Activated T-cell treated with anti-CD3 and anti-CD28 coated beads, Interleukin-2, amount 50 U/mL, for 4 hours (primary cell): Measurements from ENCODE around the gene STX8. TPM values are rescaled to one million over a fixed set of nuclear protein-coding genes. Genes with fewer than 3 reads are reported as not detected.
"Not testable (repeated sequence)": the region's sequence is repeated elsewhere in the genome, so short reads cannot be mapped to it uniquely, and the experiment has no call there.

ENCODE experiments used
- ATAC-seq, 2 donors: fragments of 200-7000 bp; cut with Tn5 transposase; one replicate each; pipeline ENCODE4 v1.10.0; 2021
- DNase-seq: peaks from one replicate; pipeline ENCODE4 v3.0.0-alpha.2; 2020
- H3K27me3 Mint-ChIP-seq: one replicate; pipeline ENCODE4 v1.8.0; 2021; ENCODE audit warnings: low read depth, mixed read lengths
- H3K36me3 Mint-ChIP-seq: one replicate; pipeline ENCODE4 v1.8.0; 2022; ENCODE audit warnings: mixed read lengths; ENCODE audit not compliant: insufficient read depth
- H3K4me1 Mint-ChIP-seq: one replicate; pipeline ENCODE4 v1.8.0; 2021; ENCODE audit warnings: low read depth, mixed read lengths
- H3K4me3 Mint-ChIP-seq: one replicate; pipeline ENCODE4 v1.8.0; 2021; ENCODE audit warnings: mild to moderate bottlenecking, moderate library complexity, mixed read lengths
- H3K9me3 Mint-ChIP-seq: one replicate; pipeline ENCODE4 v1.8.0; 2021; ENCODE audit warnings: mixed read lengths
- total RNA-seq, 3 donors: library from RNA; stranded (reverse); gene quantifications; one replicate each; pipeline ENCODE4 v1.2.1, GENCODE V29; 2021

The STX8 gene
- total RNA-seq, 3 donors from 2014 or later: 37.5 to 40.7 (median 38.3) TPM

DNA sequence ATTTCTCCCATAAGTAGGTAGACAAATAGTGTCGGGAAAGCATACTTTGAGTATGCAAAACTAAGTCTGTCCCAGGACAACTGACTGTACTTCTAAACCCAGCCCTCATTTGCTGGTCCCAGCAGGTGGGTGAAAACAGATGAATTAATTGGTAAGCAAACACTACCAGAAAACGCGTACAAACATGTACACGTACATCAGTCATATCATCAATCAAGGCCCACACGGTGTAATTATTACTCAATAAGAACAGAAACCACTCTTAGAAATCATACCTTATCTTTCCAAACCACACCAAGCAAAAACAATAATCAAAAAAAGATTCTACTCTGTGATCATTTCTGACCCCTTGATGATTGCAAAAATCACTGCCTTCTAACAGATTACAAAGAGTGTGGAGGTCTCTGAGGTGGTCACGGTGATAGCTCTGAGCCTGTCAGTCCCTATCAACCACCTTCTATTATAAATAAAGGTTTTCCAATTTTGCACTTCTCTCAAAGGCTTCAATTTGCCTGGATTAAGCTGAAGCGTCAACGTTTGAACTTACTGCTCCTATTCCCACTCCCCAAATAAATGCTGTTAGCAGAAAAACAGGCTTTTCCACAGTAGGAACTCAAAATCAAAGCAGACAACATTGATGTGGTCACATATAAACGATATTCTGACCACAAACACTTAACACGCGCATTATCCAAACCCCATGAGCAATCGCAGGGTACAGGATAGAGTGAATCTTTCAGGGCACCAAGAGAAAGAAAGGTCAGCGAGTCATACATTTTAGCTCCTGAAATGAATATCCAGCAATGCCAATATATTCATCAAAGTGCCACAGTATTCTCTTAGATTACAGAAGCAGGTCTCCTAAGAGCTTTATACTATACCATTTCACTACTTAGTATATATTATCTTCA is 211.9 kb downstream of the STX8 start:
- peak; percentile 88 to 89 for ATAC-seq

GRCh38 chr17:9361188-9361955 is 214.2 kb downstream of the STX8 start:
- H3K27me3 Mint-ChIP-seq: no peaks in the 10 kb centered on the region
- peaks cover 8% of the 10 kb centered on the region for H3K4me1 Mint-ChIP-seq
- no peaks in the 10 kb centered on the region for H3K9me3 Mint-ChIP-seq
- ATAC-seq (no peak), DNase-seq (no peak)
- peaks cover 5% of the 10 kb centered on the region for H3K36me3 Mint-ChIP-seq
- H3K4me3 Mint-ChIP-seq: no peak overlapping the region

More for the DNA sequence above, 211.9 kb downstream of the STX8 start:
- H3K36me3 Mint-ChIP-seq: peaks cover 8% of the 10 kb centered on the region
- H3K9me3 Mint-ChIP-seq: no peaks in the 10 kb centered on the region
- no peak overlapping the region for H3K4me3 Mint-ChIP-seq
- peaks cover 8% of the 10 kb centered on the region for H3K4me1 Mint-ChIP-seq
- DNase-seq: no peak
- H3K27me3 Mint-ChIP-seq: no peaks in the 10 kb centered on the region

DNA sequence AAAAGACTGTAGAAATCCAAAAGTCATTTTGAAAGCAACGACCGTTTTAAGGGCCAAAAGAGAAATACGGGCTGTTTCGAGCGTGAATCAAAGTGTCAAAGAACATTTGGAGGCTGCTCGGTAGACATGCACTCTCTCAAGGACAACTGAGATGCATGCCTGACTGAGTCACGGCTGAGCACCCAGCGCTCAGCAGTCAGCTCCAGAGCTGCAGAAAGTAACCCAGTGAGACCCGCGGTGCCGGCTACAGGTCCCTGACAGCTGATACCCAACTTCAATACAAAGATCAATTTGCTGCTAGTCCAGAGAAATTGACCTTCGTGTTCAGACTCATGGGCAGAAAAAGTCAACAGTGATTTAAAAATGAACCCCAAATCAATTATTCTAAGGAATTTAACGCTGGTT is 214.9 kb downstream of the STX8 start:
- Mint-ChIP-seq H3K27me3 (no peaks in the 10 kb centered on the region), H3K4me3 (no peak overlapping the region), H3K36me3 (peaks cover 5% of the 10 kb centered on the region), H3K9me3 (no peaks in the 10 kb centered on the region), H3K4me1 (peaks cover 8% of the 10 kb centered on the region)
- DNase-seq (no peak), ATAC-seq (no peak)

DNA sequence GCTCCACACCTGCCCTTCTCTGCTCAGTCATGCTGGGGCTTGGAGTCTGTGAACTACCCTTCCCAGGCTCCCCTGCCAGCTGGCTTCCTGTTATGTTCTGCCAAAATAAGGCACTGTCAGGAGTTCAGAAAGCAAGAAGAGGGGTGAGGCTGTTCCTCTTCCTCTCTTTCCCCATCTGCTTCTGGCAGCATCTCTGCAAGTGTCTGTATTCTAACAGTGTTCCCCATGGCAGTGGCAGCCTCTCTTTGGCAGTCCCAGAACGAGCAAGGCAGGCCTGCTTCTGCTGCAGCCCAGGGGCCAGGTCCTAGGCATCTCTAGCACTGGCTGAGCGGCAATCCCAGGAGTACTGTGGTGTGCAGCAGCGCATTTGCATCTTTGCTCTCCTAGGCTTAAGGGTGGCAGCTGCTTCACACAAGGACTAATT is 219.1 kb downstream of the STX8 start:
- H3K36me3 Mint-ChIP-seq: peaks cover 5% of the 10 kb centered on the region
- no peaks in the 10 kb centered on the region for H3K9me3 Mint-ChIP-seq
- H3K27me3 Mint-ChIP-seq: no peaks in the 10 kb centered on the region

DNA sequence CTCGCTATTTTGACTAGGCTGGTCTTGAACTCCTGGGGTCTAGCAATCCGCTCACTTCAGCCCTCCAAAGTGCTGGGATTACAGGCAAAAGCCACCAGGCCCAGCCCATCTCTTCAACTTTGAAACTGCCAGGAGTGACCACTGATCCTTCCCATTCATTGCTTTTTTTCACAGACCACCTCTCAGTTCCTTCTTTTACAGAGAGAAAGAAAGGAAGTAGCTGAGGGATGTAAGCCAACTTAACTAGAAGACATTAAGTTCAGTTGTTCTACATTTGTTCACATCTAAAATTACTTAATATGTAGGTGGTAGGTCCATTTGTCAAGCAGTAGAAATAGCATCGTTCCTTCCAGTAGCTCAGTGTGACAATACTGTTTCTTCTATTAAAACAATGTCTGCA is 219.8 kb downstream of the STX8 start:
- DNase-seq: no peak
- peaks cover 6% of the 10 kb centered on the region for H3K36me3 Mint-ChIP-seq
- no peak overlapping the region for H3K4me3 Mint-ChIP-seq
- H3K27me3 Mint-ChIP-seq: no peaks in the 10 kb centered on the region
- H3K4me1 Mint-ChIP-seq: no peaks in the 10 kb centered on the region
- H3K9me3 Mint-ChIP-seq: no peaks in the 10 kb centered on the region
- no peak for ATAC-seq

More for the DNA sequence above, 219.1 kb downstream of the STX8 start:
- DNase-seq (no peak), ATAC-seq (no peak)
- no peak overlapping the region for H3K4me3 Mint-ChIP-seq
- no peaks in the 10 kb centered on the region for H3K4me1 Mint-ChIP-seq

- not testable (repeated sequence) for H3K9me3 Mint-ChIP-seq, H3K27me3 Mint-ChIP-seq, H3K4me3 Mint-ChIP-seq, ATAC-seq, DNase-seq, H3K4me1 Mint-ChIP-seq, H3K36me3 Mint-ChIP-seq
These were observed 220.4 kb downstream of the STX8 start for GRCh38 chr17:9355231-9355630.

DNA sequence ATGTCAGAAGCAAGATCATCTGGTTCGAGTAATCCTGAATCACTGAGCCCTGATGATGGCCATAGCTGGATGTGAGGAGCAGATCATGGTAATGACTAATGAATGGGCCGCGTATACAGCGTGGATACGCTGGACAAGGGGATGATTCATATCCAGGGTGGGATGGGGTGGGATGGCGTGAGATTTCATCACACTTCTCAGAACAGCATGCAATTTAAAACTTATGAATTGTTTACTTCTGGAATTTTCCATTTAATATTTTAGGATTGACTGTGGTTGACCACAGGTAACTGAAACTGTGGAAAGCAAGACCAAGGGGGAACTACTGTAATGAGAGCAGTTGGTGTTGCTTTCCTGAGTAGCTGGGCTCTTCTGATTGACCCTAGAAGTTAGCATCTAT is 225.5 kb downstream of the STX8 start:
- no peak for ATAC-seq
- H3K27me3 Mint-ChIP-seq: no peaks in the 10 kb centered on the region
- no peak overlapping the region for H3K4me3 Mint-ChIP-seq
- DNase-seq: no peak
- no peaks in the 10 kb centered on the region for H3K9me3 Mint-ChIP-seq
- peaks cover 5% of the 10 kb centered on the region for H3K4me1 Mint-ChIP-seq
- peaks cover 5% of the 10 kb centered on the region for H3K36me3 Mint-ChIP-seq

- DNase-seq (no peak), ATAC-seq (no peak)
- Mint-ChIP-seq H3K9me3 (no peaks in the 10 kb centered on the region), H3K36me3 (peaks cover 12% of the 10 kb centered on the region), H3K27me3 (no peaks in the 10 kb centered on the region), H3K4me3 (no peak overlapping the region), H3K4me1 (peaks cover 5% of the 10 kb centered on the region)
These were observed 229.2 kb downstream of the STX8 start for GRCh38 chr17:9346296-9346926.

GRCh38 chr17:9343516-9343915 is 232.1 kb downstream of the STX8 start:
- H3K27me3 Mint-ChIP-seq: no peaks in the 10 kb centered on the region
- ATAC-seq (no peak), DNase-seq (no peak)
- no peak overlapping the region for H3K4me3 Mint-ChIP-seq
- no peaks in the 10 kb centered on the region for H3K9me3 Mint-ChIP-seq
- H3K36me3 Mint-ChIP-seq: peaks cover 11% of the 10 kb centered on the region
- H3K4me1 Mint-ChIP-seq: peaks cover 5% of the 10 kb centered on the region

- Mint-ChIP-seq H3K9me3 (peaks cover 4% of the 10 kb centered on the region), H3K36me3 (peaks cover 14% of the 10 kb centered on the region), H3K4me1 (peaks cover 5% of the 10 kb centered on the region), H3K27me3 (no peaks in the 10 kb centered on the region), H3K4me3 (no peak overlapping the region)
- ATAC-seq (no peak), DNase-seq (no peak)
These were observed 233.4 kb downstream of the STX8 start for GRCh38 chr17:9342225-9342624.

- Mint-ChIP-seq H3K9me3 (peaks cover 11% of the 10 kb centered on the region), H3K36me3 (peaks cover 19% of the 10 kb centered on the region), H3K4me3 (no peak overlapping the region), H3K27me3 (no peaks in the 10 kb centered on the region), H3K4me1 (no peaks in the 10 kb centered on the region)
- no peak for DNase-seq
- ATAC-seq: no peak
These were observed 235.7 kb downstream of the STX8 start for GRCh38 chr17:9339958-9340357.

DNA sequence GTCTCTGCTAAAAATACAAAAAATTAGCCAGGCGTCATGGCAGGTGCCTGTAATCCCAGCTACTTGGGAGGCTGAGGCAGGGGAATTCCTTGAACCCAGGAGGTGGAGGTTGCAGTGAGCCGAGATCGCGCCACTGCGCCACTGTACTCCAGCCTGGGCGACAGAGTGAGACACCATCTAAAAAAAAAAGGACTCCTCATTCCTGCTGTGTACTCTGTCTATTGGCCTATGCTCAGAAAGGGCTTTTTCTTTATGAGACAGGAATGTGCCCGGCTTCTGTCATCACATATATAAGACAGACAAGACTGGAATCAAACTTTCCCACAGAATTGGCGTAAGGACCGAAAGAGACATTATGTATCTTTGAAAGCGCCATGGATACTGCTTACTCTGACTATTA is 236.1 kb downstream of the STX8 start:
- Mint-ChIP-seq H3K36me3 (peaks cover 23% of the 10 kb centered on the region), H3K9me3 (peaks cover 16% of the 10 kb centered on the region)
- H3K4me3 Mint-ChIP-seq, H3K27me3 Mint-ChIP-seq, DNase-seq, ATAC-seq, H3K4me1 Mint-ChIP-seq: not testable (repeated sequence)

GRCh38 chr17:9336817-9337216 is 238.8 kb downstream of the STX8 start:
- Mint-ChIP-seq H3K36me3 (peaks cover 24% of the 10 kb centered on the region), H3K27me3 (no peaks in the 10 kb centered on the region), H3K9me3 (peaks cover 20% of the 10 kb centered on the region), H3K4me1 (no peaks in the 10 kb centered on the region), H3K4me3 (no peak overlapping the region)
- DNase-seq (no peak), ATAC-seq (no peak)
